ENCODE results near the gene PADI3. TPM values are rescaled to one million over a fixed set of nuclear protein-coding genes. Genes with fewer than 3 reads are reported as not detected.

Gene PADI3
- total and polyA plus RNA-seq, 2 experiments from 2014 or later, result 0.37 to 0.80 TPM

GRCh38 chr1:17281775-17282181 is 32.9 kb downstream of the PADI3 start:
- Histone ChIP-seq H3K4me2 (no peak overlapping the region), H3K4me3 (no peak overlapping the region), H3K27me3 (ENCODE audit: insufficient read depth) (no peaks in the 10 kb centered on the region), H2AFZ (no peak overlapping the region), H3K4me1 (ENCODE audit: insufficient read depth) (no peaks in the 10 kb centered on the region), H4K20me1 (replicated peaks; ENCODE audit: insufficient read depth) (no peaks in the 10 kb centered on the region), H3F3A (replicated peaks; ENCODE audit: low read depth) (no peaks in the 10 kb centered on the region), H3K79me2 (replicated peaks; ENCODE audit: insufficient read depth) (no peaks in the 10 kb centered on the region), H3K9me2 (ENCODE audit: insufficient read depth) (no peaks in the 10 kb centered on the region), H3K27ac (ENCODE audit: low read depth) (no peak overlapping the region), H3K36me3 (ENCODE audit: insufficient read depth) (no peaks in the 10 kb centered on the region)
- Mint-ChIP-seq H3K4me3 (no peak overlapping the region), H3K27ac (no peak overlapping the region), H3K36me3 (ENCODE audit: low read depth) (no peaks in the 10 kb centered on the region), H3K4me1 (no peaks in the 10 kb centered on the region), H3K27me3 (ENCODE audit: insufficient read depth, low read depth, poor library complexity) (peaks cover 4% of the 10 kb centered on the region), H3K9me3 (no peaks in the 10 kb centered on the region)
- TF ChIP-seq STAT1 (IDR thresholded peaks at IDR 0.05; ENCODE audit: unreplicated experiment) (no peak), JUNB (IDR thresholded peaks at IDR 0.05; ENCODE audit: unreplicated experiment) (no peak), EZH2phosphoT487 (IDR thresholded peaks at IDR 0.05; ENCODE audit: unreplicated experiment) (no peak), EZH2 (IDR thresholded peaks at IDR 0.05; ENCODE audit: low read depth, unreplicated experiment) (no peak), ZNF114 (CRISPR knock-in tag; IDR thresholded peaks at IDR 0.05) (no peak), POLR2AphosphoS5 (IDR thresholded peaks at IDR 0.05; ENCODE audit: low read depth) (no peak)
- ATAC-seq, result no peak
- DNase-seq (ENCODE audit: low spot score), result no peak

- no peak overlapping the region for H3K4me3 ChIP-seq
- no peak for TF ChIP-seq STAT1 (IDR thresholded peaks at IDR 0.05; ENCODE audit: unreplicated experiment)
- Mint-ChIP-seq H3K4me3 (no peak overlapping the region), H3K9me3 (no peaks in the 10 kb centered on the region), H3K4me1 (no peaks in the 10 kb centered on the region), H3K36me3 (ENCODE audit: low read depth) (no peaks in the 10 kb centered on the region), H3K27ac (no peak overlapping the region), H3K27me3 (ENCODE audit: insufficient read depth, low read depth, poor library complexity) (peaks cover 4% of the 10 kb centered on the region)
- no peaks in the 10 kb centered on the region for H3F3A ChIP-seq (replicated peaks; ENCODE audit: low read depth)
- ATAC-seq, result no peak
- H4K20me1 ChIP-seq (replicated peaks; ENCODE audit: insufficient read depth), result no peaks in the 10 kb centered on the region
- no peaks in the 10 kb centered on the region for H3K27me3 ChIP-seq (ENCODE audit: insufficient read depth)
- H3K27ac ChIP-seq (ENCODE audit: low read depth), result no peak overlapping the region
- H3K9me2 ChIP-seq (ENCODE audit: insufficient read depth), result no peaks in the 10 kb centered on the region
- H3K79me2 ChIP-seq (replicated peaks; ENCODE audit: insufficient read depth), result no peaks in the 10 kb centered on the region
- no peaks in the 10 kb centered on the region for H3K4me1 ChIP-seq (ENCODE audit: insufficient read depth)
- no peak overlapping the region for H3K4me2 ChIP-seq
- DNase-seq (ENCODE audit: low spot score), result no peak
- H3K36me3 ChIP-seq (ENCODE audit: insufficient read depth), result no peaks in the 10 kb centered on the region
- H2AFZ ChIP-seq, result no peak overlapping the region
Measured at GRCh38 chr1:17282836-17283235, 33.9 kb downstream of the PADI3 start.

GRCh38 chr1:17286646-17287045 is 37.7 kb downstream of the PADI3 start:
- Histone ChIP-seq H3F3A (replicated peaks; ENCODE audit: low read depth) (no peaks in the 10 kb centered on the region), H3K36me3 (ENCODE audit: insufficient read depth) (no peaks in the 10 kb centered on the region), H3K79me2 (replicated peaks; ENCODE audit: insufficient read depth) (no peaks in the 10 kb centered on the region), H3K4me3 (no peak overlapping the region), H3K27ac (ENCODE audit: low read depth) (no peak overlapping the region), H4K20me1 (replicated peaks; ENCODE audit: insufficient read depth) (no peaks in the 10 kb centered on the region), H3K9me2 (ENCODE audit: insufficient read depth) (no peaks in the 10 kb centered on the region), H2AFZ (no peak overlapping the region), H3K27me3 (ENCODE audit: insufficient read depth) (no peaks in the 10 kb centered on the region), H3K4me2 (no peak overlapping the region), H3K4me1 (ENCODE audit: insufficient read depth) (no peaks in the 10 kb centered on the region)
- H3K27me3 Mint-ChIP-seq (ENCODE audit: insufficient read depth, low read depth, poor library complexity), result peaks cover 2% of the 10 kb centered on the region
- H3K9me3 Mint-ChIP-seq, result no peaks in the 10 kb centered on the region
- ATAC-seq (no peak), DNase-seq (ENCODE audit: low spot score) (no peak)
- H3K36me3 Mint-ChIP-seq (ENCODE audit: low read depth), result no peaks in the 10 kb centered on the region
- H3K27ac Mint-ChIP-seq, result no peak overlapping the region
- no peak overlapping the region for H3K4me3 Mint-ChIP-seq
- no peaks in the 10 kb centered on the region for H3K4me1 Mint-ChIP-seq
- TF ChIP-seq POLR2AphosphoS5 (IDR thresholded peaks at IDR 0.05; ENCODE audit: low read depth) (no peak), REST (IDR thresholded peaks at IDR 0.05; ENCODE audit: unreplicated experiment) (no peak), ZNF114 (CRISPR knock-in tag; IDR thresholded peaks at IDR 0.05) (no peak)

Measured in GM23338 (cell line).